GM23338 (cell line): ENCODE results near the gene P2RX4. TPM values are rescaled to one million over a fixed set of nuclear protein-coding genes. Genes with fewer than 3 reads are reported as not detected.

Source experiments
- ATAC-seq: fragments of 200-7000 bp; cut with Tn5 transposase; 3 replicates; pipeline ENCODE4 v1.9.1; 2020
- DNase-seq: peaks from one replicate; pipeline ENCODE4 v3.0.0-alpha.2; 2015; ENCODE audit warnings: low spot score
- H2AFZ ChIP-seq: fragments of 200-600 bp; sonication (generic); 2 replicates; pipeline ENCODE4 v1.8.0; 2016; ENCODE audit warnings: antibody characterized with exemption, mild to moderate bottlenecking, moderate library complexity
- H3F3A ChIP-seq: fragments of 200-600 bp; sonication (generic); replicated peaks from 2 replicates; pipeline ENCODE4 v1.8.0; 2017; ENCODE audit warnings: antibody characterized with exemption, mixed run types, low read depth
- H3K27ac ChIP-seq: fragments of 200-600 bp; sonication (generic); 2 replicates; pipeline ENCODE4 v1.6.1; 2016; ENCODE audit warnings: low read depth
- H3K27me3 ChIP-seq: fragments of 200-600 bp; sonication (generic); 2 replicates; pipeline ENCODE4 v1.8.0; 2016; ENCODE audit warnings: mild to moderate bottlenecking, mixed run types, moderate library complexity; ENCODE audit not compliant: insufficient read depth
- H3K36me3 ChIP-seq: fragments of 200-600 bp; sonication (generic); 2 replicates; pipeline ENCODE4 v1.8.0; 2016; ENCODE audit warnings: mild to moderate bottlenecking; ENCODE audit not compliant: insufficient read depth
- H3K4me1 ChIP-seq: fragments of 200-600 bp; sonication (generic); 2 replicates; pipeline ENCODE4 v1.8.0; 2016; ENCODE audit warnings: mild to moderate bottlenecking, moderate library complexity; ENCODE audit not compliant: insufficient read depth
- H3K4me2 ChIP-seq: fragments of 200-600 bp; sonication (generic); 2 replicates; pipeline ENCODE4 v1.7.1; 2017; ENCODE audit warnings: mixed run types
- H3K4me3 ChIP-seq: fragments of 200-600 bp; sonication (generic); 2 replicates; pipeline ENCODE4 v1.6.1; 2016; ENCODE audit warnings: mixed run types
- H3K79me2 ChIP-seq: fragments of 200-600 bp; sonication (generic); replicated peaks from 2 replicates; pipeline ENCODE4 v1.8.0; 2017; ENCODE audit warnings: mild to moderate bottlenecking; ENCODE audit not compliant: insufficient read depth
- H3K9me2 ChIP-seq: fragments of 200-600 bp; sonication (generic); 2 replicates; pipeline ENCODE4 v1.8.0; 2017; ENCODE audit not compliant: insufficient read depth
- H4K20me1 ChIP-seq: fragments of 200-600 bp; sonication (generic); replicated peaks from 2 replicates; pipeline ENCODE4 v1.8.0; 2017; ENCODE audit warnings: mild to moderate bottlenecking; ENCODE audit not compliant: insufficient read depth
- H3K27ac Mint-ChIP-seq: 2 replicates; pipeline ENCODE4 v1.8.0; 2020; ENCODE audit warnings: inconsistent platforms, mild to moderate bottlenecking, moderate library complexity, mixed read lengths
- H3K27me3 Mint-ChIP-seq: 3 replicates; pipeline ENCODE4 v1.8.0; 2022; ENCODE audit warnings: low read depth, mild to moderate bottlenecking, moderate library complexity, mixed read lengths, inconsistent platforms; ENCODE audit not compliant: insufficient read depth, poor library complexity
- H3K36me3 Mint-ChIP-seq: 3 replicates; pipeline ENCODE4 v1.8.0; 2021; ENCODE audit warnings: low read depth, mild to moderate bottlenecking, inconsistent platforms, moderate library complexity, mixed read lengths
- H3K4me1 Mint-ChIP-seq: 3 replicates; pipeline ENCODE4 v1.8.0; 2020; ENCODE audit warnings: mild to moderate bottlenecking, inconsistent platforms, mixed read lengths
- H3K4me3 Mint-ChIP-seq: 3 replicates; pipeline ENCODE4 v1.8.0; 2021; ENCODE audit warnings: moderate library complexity, mild to moderate bottlenecking, inconsistent platforms, mixed read lengths
- H3K9me3 Mint-ChIP-seq: 3 replicates; pipeline ENCODE4 v1.8.0; 2020; ENCODE audit warnings: moderate library complexity, mild to moderate bottlenecking, inconsistent platforms, mixed read lengths
- CREB1 ChIP-seq: fragments of 250-450 bp; sonication (Bioruptor Pico); IDR thresholded peaks from 2 replicates; pipeline ENCODE4 v1.5.0; 2020; ENCODE audit warnings: low read depth, mild to moderate bottlenecking, moderate library complexity
- CTCF ChIP-seq, 2 experiments: fragments of 200-600 bp in 1 of 2; sonication (generic) in 1 of 2; conservative IDR thresholded peaks; 2 replicates each; pipeline versions ENCODE4 v1.5.1 to v1.6.1; 2016 to 2017; ENCODE audit warnings: antibody characterized with exemption in 2 of 2, low read depth in 2 of 2, mild to moderate bottlenecking in 2 of 2, moderate library complexity in 1 of 2
- ETS1 ChIP-seq: IDR thresholded peaks from 2 replicates; pipeline ENCODE4 v1.6.1; 2016; ENCODE audit warnings: antibody characterized with exemption
- EZH2 ChIP-seq: fragments of 200-600 bp; sonication (generic); IDR thresholded peaks from one replicate; pipeline ENCODE4 v1.8.0; 2017; ENCODE audit warnings: antibody characterized with exemption, mild to moderate bottlenecking, low read depth; ENCODE audit not compliant: unreplicated experiment
- EZH2phosphoT487 ChIP-seq: fragments of 200-600 bp; sonication (generic); IDR thresholded peaks from one replicate; pipeline ENCODE4 v1.8.1; 2018; ENCODE audit warnings: antibody characterized with exemption; ENCODE audit not compliant: unreplicated experiment
- JUNB ChIP-seq: IDR thresholded peaks from one replicate; pipeline ENCODE4 v1.6.1; 2016; ENCODE audit warnings: antibody characterized with exemption; ENCODE audit not compliant: unreplicated experiment
- NANOG ChIP-seq: IDR thresholded peaks from 2 replicates; pipeline ENCODE4 v1.6.1; 2016; ENCODE audit warnings: antibody characterized with exemption, borderline replicate concordance
- POLR2AphosphoS5 ChIP-seq: IDR thresholded peaks from 2 replicates; pipeline ENCODE4 v1.6.1; 2016; ENCODE audit warnings: antibody characterized with exemption, low read depth
- REST ChIP-seq: IDR thresholded peaks from one replicate; pipeline ENCODE4 v1.6.1; 2018; ENCODE audit warnings: antibody characterized with exemption; ENCODE audit not compliant: unreplicated experiment
- STAT1 ChIP-seq: IDR thresholded peaks from one replicate; pipeline ENCODE4 v1.6.1; 2016; ENCODE audit warnings: antibody characterized with exemption; ENCODE audit not compliant: unreplicated experiment
- ZNF114 ChIP-seq: fragments of 250-450 bp; sonication (Bioruptor Pico); IDR thresholded peaks from 2 replicates; pipeline ENCODE4 v1.5.0; 2020; ENCODE audit warnings: mild to moderate bottlenecking, moderate library complexity
- ZNF331 ChIP-seq: fragments of 250-450 bp; sonication (Bioruptor Pico); IDR thresholded peaks from 2 replicates; pipeline ENCODE4 v1.5.0; 2020; ENCODE audit warnings: low read depth, mild to moderate bottlenecking, moderate library complexity
- ZNF462 ChIP-seq: fragments of 250-450 bp; sonication (Bioruptor Pico); IDR thresholded peaks from 2 replicates; pipeline ENCODE4 v1.5.0; 2020; ENCODE audit warnings: mild to moderate bottlenecking, moderate library complexity
- polyA plus RNA-seq: library from polyadenylated mRNA; unstranded; fragments of >200 nt; fragmentation: Nextera tagmentation; extraction: Ambion mirVana; gene quantifications from 2 replicates; pipeline ENCODE4 v1.2.1, GENCODE V29; 2016
- total RNA-seq: library from RNA; depleted of rRNA; stranded (reverse); fragments of >200 nt; shearing (Covaris generic); gene quantifications from 2 replicates; pipeline ENCODE4 v1.2.3, GENCODE V29; 2014

Gene P2RX4
- total and polyA plus RNA-seq, 2 experiments from 2014 or later = 5.6 to 18.9 TPM

- no peak overlapping the region for H2AFZ ChIP-seq
- Mint-ChIP-seq H3K36me3 (no peaks in the 10 kb centered on the region), H3K4me1 (peaks cover 5% of the 10 kb centered on the region; the same call in 2 of the 3 replicates), H3K4me3 (no peak overlapping the region), H3K27me3 (peaks cover 13% of the 10 kb centered on the region), H3K27ac (no peak overlapping the region), H3K9me3 (no peaks in the 10 kb centered on the region)
- no peak overlapping the region for H3K4me3 ChIP-seq
- H3K9me2 ChIP-seq = no peaks in the 10 kb centered on the region
- H3K4me1 ChIP-seq = peaks cover 6% of the 10 kb centered on the region; the same call in 1 of the 2 replicates
- H3K4me2 ChIP-seq = no peak overlapping the region
- H4K20me1 ChIP-seq = no peaks in the 10 kb centered on the region
- H3K27me3 ChIP-seq = peaks cover 15% of the 10 kb centered on the region; the same call in 1 of the 2 replicates
- peaks cover 3% of the 10 kb centered on the region; the same call in 1 of the 2 replicates for H3F3A ChIP-seq
- H3K27ac ChIP-seq = no peak overlapping the region
- H3K79me2 ChIP-seq = no peaks in the 10 kb centered on the region
- TF ChIP-seq ZNF114 (CRISPR knock-in tag) = no peak
- no peak for TF ChIP-seq POLR2AphosphoS5
- no peak for TF ChIP-seq EZH2
- no peak for TF ChIP-seq ETS1
- TF ChIP-seq JUNB = no peak
- TF ChIP-seq CREB1 (CRISPR knock-in tag) = no peak
- TF ChIP-seq ZNF462 (CRISPR knock-in tag) = no peak
- no peak for TF ChIP-seq EZH2phosphoT487
- no peak for TF ChIP-seq STAT1
- no peak for TF ChIP-seq ZNF331 (CRISPR knock-in tag)
- no peak for TF ChIP-seq REST
- no peak for TF ChIP-seq CTCF (conservative IDR thresholded peaks at IDR 0.05; ENCODE audit: low read depth in 2 of 2)
- TF ChIP-seq NANOG = no peak
- DNase-seq (no peak), ATAC-seq (no peak)
- no peaks in the 10 kb centered on the region for H3K36me3 ChIP-seq
Observed at GRCh38 chr12:121212875-121213274, 2.9 kb downstream of the P2RX4 start.
